ENCODE data around the gene TEKT3.

TEKT3 gene

GRCh38 chr17:15341385-15341849 is at the start of gene TEKT3:
Gene TEKT3, minus strand, starts transcription at chr17:15341597. Its CDS starts 10,012 bp downstream, at chr17:15331585.
- DNase-seq: peak; percentile 48

GRCh38 chr17:15388356-15389041 is 47.1 kb upstream of the TEKT3 start:
- no peak for DNase-seq

GRCh38 chr17:15386083-15386482 is 44.7 kb upstream of the TEKT3 start:
- no peak for DNase-seq

- DNase-seq: no peak
Measured at GRCh38 chr17:15385305-15385704, 43.9 kb upstream of the TEKT3 start.

- no peak for DNase-seq
Measured at GRCh38 chr17:15384142-15384787, 42.9 kb upstream of the TEKT3 start.

DNA sequence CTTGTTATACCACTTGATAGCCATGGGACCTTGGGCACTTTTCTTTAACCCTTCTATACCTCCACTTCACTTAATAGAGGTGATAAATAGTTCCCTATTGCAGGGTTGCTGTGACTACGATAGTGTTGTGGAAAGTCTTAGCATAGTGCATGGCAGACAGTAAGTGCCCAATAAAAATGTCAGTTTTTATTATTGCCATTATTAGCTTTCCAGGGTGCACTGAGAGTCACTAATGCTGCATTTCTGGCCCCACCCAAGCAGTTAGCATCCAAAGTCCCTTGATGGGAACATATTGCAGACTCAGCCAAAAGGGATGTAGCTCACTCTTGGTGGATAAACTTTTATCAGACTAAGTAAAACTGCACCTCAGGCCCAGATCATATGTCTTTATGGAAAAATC is 41.5 kb upstream of the TEKT3 start:
- DNase-seq: no peak

DNA sequence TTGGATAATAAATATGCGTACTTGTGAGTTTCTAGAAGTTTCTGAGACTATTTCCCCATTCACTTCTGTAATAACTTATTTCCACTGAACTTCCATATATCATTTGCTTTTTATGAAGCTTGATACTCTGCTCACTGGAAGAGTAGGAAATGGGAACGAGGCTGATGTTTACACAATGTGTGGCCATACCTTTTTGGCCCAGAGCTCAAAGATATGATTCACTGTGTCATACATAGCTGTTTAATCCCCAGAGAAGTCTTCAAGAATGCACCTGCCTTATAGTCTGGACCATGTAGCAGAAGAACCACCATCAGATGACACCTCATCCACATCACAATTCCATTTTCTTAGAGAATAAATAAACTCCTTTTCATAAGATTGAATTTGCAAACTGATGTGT is 40.3 kb upstream of the TEKT3 start:
- no peak for DNase-seq

GRCh38 chr17:15380446-15380845 is 39.0 kb upstream of the TEKT3 start:
- DNase-seq: no peak

DNA sequence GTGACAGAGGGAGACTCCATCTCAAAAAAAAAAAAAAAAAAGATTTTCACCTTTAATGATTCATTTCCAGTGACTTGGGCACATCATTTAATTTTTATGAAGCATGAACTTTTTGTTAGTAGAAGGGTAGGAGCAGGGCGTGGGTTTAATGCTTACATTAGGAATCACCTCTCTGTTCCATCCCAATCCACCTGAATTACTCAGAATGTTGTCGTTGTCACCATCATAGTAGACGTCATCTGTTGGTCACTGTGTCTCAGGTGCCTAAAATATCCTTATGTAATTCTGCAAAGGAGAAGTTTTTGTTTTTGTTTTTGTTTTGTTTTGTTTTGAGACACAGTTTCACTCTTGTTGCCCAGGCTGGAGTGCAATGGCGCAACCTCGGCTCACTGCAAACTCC is 38.3 kb upstream of the TEKT3 start:
- DNase-seq: no peak

DNA sequence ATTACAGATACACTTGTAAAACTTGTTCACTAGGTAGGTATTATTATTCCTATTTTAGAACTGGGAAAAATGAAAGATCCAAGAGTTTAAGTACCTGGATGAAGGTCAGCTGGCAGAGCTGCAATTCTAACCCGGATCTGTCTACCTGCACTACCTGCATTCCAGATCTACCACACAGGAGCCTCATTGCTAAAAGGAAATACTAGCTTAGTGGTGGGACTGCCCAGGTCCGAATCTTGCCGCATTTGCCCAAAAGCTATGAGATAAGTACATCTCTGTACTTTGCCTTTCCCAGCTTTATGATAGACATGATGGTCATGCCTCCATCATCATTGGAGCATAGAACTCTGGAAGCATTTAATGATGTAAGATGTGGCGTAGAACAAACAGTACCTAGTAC is 36.8 kb upstream of the TEKT3 start:
- DNase-seq: no peak

DNA sequence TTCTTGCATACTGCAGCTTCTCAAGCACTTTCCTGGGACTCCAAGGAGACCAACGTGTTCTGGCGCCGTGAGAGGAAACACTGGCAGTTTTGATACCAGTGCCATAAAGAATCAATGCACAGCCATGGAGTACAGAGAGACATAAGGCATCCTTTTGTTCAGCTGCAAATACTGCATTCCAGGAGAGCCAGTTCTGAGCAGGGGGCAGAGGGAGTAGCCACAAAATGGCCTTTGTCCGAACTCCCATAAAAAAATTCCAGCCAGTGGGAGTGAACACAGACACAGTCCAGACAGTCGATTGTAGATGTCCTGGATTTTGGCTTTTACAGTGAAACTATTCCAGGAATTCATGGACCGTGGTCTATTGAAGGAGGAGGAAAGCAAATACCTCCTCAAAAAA is 36.2 kb upstream of the TEKT3 start:
- no peak for DNase-seq

- DNase-seq: no peak
Measured at GRCh38 chr17:15377200-15377599, 35.8 kb upstream of the TEKT3 start.

GRCh38 chr17:15371376-15372130 is 30.2 kb upstream of the TEKT3 start:
- DNase-seq: no peak

- DNase-seq: no peak
Measured at GRCh38 chr17:15368600-15368999, 27.2 kb upstream of the TEKT3 start.

DNA sequence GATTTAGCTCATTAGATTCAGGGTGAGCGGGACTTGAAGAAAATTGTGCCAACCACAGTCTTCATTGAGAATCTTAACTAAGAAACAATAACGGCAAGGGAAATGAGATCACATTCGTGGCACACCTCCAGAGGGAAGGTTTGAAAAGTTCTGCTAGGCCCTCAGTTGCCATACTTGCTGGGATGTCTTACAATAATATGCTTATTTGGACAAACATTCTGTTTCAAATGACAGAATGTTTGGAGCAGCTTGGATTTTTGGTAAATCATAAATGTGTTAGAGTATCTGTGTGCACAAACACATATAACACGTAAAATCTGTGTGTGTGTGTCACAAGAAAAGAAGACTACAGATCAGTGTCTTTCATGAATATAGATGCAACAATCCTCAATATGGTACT is 24.6 kb upstream of the TEKT3 start:
- no peak for DNase-seq

GRCh38 chr17:15364615-15365014 is 23.2 kb upstream of the TEKT3 start:
- no peak for DNase-seq

GRCh38 chr17:15363702-15364101 is 22.3 kb upstream of the TEKT3 start:
- no peak for DNase-seq

- DNase-seq: no peak
Measured at GRCh38 chr17:15361592-15361991, 20.2 kb upstream of the TEKT3 start.

- no peak for DNase-seq
Measured at GRCh38 chr17:15361151-15361550, 19.8 kb upstream of the TEKT3 start.

GRCh38 chr17:15354256-15354655 is 12.9 kb upstream of the TEKT3 start:
- no peak for DNase-seq

DNA sequence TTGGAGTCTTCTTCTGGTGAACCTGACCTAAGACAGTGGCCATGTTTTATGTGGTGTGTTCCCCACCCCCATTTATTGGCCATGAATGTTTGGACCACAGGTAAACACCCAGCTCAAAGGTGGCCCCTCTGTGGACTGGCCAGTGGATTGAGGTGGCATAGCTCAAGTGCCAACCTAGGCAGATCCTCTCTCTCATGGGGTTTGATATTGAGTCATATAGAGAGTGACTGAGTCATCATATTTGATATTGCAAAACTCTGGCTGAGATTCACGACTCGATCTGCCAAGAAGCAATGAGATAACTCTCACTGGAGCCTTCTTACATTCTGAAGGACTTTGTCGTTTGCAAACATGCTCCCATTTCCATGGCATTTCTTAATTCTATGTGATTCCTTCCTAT is 10.5 kb upstream of the TEKT3 start:
- no peak for DNase-seq

GRCh38 chr17:15351478-15351840 is 10.1 kb upstream of the TEKT3 start:
- DNase-seq: no peak

- DNase-seq: no peak
Measured at GRCh38 chr17:15350777-15351477, 9.5 kb upstream of the TEKT3 start.

All from NCI-H526 treated with DMSO at 0.1 percent for 48 hours (cell line).